ENCODE results near the gene CAPN13.

CAPN13 gene

DNA sequence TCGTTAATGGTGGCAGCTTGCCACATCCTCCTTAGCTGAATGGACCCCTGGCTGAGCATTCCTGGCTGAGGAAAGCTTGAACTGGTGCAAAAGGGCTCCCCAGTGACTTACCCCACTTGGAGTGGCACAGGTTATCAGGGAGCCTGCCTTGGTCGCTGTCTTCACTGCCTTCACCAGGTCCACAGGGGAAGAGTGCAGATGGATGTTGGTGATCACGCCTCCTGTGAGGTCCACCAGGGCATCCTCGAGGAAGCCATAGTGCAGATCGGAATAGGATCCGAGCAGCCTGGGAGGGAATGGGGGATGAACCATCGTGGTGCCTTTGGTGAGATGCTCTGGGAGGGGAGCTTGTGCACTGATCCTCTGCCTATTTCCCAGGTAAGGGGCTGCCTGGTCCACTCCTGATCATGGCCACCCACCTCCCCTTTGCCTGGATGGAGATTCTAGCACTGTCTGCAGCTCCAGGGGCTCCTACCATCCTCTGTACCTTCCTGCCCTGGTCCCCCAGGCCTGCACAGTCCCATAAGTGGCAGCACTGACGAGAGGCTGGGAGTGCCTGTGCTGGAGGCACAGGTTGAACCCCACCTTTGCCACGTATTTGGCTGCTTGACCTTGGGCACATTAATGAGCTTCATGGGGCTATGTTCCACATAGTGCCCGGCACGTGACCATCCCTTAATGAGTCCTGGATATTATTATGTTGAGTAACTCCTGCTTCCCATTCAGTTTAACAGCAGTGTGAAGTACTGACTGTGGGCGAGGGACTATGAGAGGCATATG is 43.0 kb downstream of the CAPN13 start:
- no peak for DNase-seq (ENCODE audit: low spot score)

- DNase-seq (ENCODE audit: low spot score): no peak
Measured at GRCh38 chr2:30763151-30763660, 44.0 kb downstream of the CAPN13 start.

- DNase-seq (ENCODE audit: low spot score): no peak
Measured at GRCh38 chr2:30761226-30761625, 46.0 kb downstream of the CAPN13 start.

DNA sequence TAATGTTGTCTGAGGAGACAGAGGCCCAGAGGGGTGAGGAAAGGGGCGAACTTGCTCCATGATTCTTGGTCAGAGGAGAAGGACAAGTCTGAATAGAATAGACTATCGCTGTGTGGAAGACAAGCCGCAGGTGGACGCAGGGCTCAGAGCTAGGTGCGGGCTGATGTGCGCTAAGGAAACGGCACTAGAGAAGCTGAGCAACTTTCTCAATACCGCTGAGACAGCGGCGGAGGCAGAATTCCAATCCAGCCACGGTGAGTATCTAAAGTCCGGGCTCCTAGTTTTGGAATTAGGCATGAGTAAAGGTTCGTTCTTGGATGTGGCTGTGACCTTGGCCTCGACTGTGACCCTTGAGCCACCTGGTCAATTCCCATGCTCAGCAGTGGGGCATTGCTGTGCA is 47.8 kb downstream of the CAPN13 start:
- no peak for DNase-seq (ENCODE audit: low spot score)

GRCh38 chr2:30758191-30758651 is 49.0 kb downstream of the CAPN13 start:
- no peak for DNase-seq (ENCODE audit: low spot score)

GRCh38 chr2:30757749-30758148 is 49.5 kb downstream of the CAPN13 start:
- no peak for DNase-seq (ENCODE audit: low spot score)

DNA sequence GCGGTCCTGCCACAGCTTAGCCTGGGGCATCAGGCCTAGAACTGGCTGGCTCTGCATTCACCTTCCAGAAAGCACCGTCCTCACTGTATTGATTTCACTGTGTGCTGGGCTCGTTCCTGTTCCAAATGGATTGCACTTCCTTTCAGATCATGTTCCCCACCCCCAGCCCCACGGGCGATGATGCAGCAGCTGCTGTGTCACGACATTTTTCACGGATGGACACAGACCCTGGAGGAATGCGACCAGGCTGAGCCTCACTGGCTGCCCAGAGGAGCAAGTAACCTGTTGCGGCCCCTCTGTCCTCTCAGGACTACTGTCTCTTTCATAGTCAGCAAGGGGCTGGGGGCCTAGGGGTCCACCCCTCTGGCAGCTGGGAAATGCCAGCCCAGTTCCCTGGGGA is 50.3 kb downstream of the CAPN13 start:
- DNase-seq (ENCODE audit: low spot score): no peak

DNA sequence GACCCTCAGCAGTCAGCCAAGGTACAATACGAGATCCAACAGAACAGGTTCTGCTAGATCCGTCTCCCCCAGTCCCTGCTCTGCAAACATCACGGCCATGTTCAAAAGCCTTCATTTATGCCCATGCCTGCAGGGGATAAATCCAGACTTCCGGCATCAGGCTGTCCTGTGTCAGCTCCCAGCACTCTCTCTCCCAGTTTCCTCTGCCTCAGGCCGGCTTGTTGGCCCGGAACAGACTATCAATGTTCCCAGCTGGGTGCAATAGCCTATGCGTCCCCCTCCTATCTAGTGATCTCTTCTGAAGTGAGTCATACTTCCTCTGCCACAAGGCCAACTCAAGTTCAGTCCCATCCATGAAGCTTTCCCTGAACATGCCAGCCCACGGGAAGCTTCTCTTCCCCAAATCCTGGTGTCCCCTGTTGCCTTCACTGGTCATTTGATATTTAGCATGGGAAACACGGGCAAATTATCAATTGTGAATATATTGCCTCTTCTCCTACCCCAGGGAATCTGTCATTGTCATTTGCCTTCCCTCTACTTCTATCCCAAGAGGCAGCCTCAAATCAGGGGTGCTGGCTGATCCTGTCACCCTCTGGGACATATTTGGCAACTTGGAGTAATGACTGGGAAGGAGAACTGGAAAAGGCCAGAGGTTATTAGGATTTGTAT is 51.1 kb downstream of the CAPN13 start:
- DNase-seq (ENCODE audit: low spot score): no peak

DNA sequence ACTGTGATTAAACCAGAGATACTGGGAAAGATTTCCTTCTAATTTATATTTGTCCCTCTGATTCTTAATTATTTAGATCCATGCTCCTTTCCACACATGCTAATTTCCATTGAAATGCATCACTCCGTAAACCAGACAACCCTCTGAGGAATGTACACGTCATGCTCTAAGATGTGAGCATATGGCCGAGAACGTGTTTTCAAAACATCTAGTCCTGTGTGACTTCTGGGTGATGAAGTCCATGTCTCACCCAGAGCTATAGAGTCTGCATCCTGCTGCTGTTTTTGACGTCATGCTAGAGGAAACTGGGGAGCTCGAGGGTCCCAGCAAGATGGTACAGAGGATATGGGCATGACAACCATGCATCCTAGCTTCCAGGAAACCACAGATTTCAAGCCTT is 53.6 kb downstream of the CAPN13 start:
- no peak for DNase-seq (ENCODE audit: low spot score)

- DNase-seq (ENCODE audit: low spot score): no peak
Measured at GRCh38 chr2:30752811-30753210, 54.4 kb downstream of the CAPN13 start.

DNA sequence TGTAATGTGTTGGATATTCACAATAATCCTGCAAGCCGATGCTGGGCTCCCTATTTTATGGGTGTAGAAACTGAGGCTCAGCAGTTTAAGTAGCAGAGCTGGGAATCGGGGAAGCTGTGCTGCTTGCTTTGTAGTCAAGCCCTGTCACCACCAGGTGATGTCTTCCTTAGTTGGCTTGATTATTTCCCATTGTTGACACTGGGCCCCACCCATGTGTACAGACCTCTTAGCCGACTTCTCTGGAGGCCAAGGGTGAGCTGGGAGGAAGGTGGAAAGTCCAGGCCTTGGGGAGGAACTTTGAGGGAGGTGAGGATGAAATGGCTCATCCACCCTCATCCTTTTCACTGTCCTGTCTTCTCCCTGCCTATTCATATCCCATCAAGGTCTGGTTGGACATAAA is 60.0 kb downstream of the CAPN13 start:
- DNase-seq (ENCODE audit: low spot score): no peak

DNA sequence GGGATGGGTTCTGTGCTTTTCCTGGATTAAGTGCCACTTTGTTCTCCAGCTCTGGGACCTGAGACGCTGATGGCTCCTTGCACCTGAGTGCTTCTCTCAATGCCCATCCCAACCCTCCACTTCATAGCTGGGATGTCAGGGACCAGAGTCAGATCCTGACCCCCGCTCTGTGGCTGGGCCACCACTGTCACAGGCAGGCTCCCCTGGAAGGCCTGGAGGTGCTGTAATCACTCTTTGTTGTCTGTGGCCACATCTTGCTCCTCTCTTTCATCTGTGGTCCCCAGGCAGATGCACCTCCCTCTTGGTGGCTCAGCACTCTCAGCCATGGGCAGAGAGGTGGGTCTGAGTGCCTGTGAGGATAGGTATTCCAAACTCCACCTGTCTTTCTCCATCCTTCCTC is 62.4 kb downstream of the CAPN13 start:
- no peak for DNase-seq (ENCODE audit: low spot score)

DNA sequence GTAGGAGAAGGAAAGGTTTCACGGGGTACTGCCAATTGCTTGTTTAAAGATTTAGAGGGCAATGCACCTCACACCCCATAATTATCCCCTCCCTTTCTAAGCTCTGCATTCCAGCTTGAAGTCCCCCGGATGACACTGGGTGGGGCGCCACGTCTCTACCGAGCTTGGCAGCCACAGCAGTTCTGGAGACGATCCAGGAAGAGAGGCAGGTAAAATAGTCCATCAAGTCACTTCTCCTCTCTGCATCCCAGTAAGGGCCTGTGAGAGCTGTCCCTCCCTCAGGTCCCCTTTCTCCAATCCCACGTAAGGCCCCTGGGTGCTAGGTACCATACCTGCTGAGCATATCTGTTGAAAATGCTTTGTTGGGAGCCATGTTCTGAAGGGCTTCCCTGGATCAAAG is 65.7 kb downstream of the CAPN13 start:
- no peak for DNase-seq (ENCODE audit: low spot score)

DNA sequence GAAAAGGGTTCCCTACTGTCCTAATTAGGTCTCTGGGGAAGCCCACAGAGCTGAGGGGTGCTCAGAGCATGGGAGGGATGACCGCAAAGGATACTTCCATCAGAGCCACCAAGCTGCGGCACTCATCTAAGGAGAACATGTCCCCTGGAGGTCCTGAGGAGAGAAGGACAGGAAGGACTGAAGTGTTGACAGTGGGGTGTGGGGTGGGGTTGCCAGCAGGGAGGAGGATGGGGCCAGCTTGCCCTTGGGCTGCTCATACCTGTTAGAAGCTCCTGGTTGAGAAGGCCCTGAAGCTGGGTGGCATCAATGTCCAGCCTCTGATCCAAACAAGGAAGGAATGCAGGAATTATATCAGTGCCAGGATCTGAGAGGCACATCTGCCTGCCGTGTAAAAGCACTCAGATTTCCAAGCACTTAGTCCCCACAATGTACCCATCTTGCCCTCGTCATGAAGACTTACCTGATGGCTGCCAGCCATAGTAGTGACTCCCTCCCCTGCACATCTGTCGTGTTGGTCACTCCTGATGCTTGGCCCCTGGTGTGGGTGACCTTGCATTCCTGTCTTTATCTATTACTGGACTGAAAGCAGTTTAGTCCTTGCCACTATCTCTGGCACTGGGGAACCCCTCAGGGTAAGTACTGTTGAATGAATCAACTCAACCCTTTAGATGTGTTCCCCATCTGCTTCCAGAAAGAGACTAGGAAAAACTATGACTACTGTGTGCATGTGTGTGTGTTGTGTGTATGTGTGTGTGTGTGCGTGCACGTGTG is 68.9 kb downstream of the CAPN13 start:
- DNase-seq (ENCODE audit: low spot score): no peak

DNA sequence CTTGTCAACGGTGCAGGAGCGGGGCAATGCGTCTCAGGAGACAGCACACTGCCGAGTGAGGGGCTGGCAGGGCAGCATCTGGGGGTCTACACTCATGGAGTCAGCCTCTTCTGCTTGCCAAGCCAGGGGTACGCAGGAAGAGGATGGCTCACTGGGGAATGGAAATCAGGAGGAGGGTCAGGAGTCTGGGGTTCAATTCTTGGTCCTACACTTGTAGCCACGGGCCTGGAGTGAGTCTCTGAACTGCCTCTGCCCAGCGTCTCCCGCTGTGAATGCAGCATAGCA is 70.0 kb downstream of the CAPN13 start:
- DNase-seq (ENCODE audit: low spot score): no peak

GRCh38 chr2:30736461-30737325 is 70.6 kb downstream of the CAPN13 start:
- DNase-seq (ENCODE audit: low spot score): no peak

DNA sequence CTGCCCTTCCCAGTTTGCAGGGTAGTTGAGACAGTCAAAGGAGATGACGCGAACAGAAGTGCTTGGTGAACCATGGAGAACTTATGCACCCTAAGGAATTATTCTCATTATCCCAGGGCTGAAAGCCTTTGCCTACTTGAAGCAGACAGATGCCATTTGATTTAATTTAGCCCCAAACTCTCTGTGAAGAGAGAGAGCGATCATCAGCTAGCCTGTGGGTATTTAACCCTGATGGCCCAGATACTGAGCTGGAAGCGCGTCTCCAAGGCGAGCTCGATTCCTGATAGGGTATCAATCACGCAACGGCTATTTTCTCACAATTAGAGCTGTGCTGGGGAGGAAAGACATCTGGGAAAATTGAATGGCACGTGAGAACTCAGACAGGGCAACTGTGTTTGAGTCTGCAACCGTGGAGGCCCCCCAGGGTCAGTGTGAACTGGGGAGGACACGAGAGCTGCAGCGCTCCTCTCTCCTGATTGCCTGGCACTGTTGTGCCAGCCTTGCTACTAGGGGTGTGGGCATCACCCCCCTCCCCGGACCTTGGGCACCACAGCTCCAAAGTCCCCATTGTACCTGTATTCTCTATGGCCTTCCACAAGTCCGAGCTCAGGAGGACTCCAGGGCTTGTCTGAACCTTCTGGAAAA is 73.2 kb downstream of the CAPN13 start:
- DNase-seq (ENCODE audit: low spot score): no peak

DNA sequence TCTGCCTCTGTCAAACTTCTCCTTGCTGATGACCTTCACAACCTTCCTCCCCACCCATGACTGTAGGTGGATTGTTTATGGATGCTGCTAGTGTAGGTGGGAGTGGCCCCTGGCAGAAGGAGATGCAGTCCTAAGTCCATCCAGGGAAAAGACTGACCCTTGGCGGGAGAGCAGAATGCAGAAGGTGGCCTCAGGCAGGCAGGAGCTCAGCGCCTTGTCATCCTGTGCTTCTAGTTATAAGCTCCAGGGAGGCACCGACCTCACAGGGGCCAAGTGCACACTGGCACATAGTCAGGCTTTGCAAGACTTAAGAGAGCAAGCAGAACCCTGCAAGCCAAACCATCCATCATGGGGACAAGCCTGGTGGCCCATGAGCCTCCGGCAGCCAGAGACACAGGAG is 74.4 kb downstream of the CAPN13 start:
- no peak for DNase-seq (ENCODE audit: low spot score)

DNA sequence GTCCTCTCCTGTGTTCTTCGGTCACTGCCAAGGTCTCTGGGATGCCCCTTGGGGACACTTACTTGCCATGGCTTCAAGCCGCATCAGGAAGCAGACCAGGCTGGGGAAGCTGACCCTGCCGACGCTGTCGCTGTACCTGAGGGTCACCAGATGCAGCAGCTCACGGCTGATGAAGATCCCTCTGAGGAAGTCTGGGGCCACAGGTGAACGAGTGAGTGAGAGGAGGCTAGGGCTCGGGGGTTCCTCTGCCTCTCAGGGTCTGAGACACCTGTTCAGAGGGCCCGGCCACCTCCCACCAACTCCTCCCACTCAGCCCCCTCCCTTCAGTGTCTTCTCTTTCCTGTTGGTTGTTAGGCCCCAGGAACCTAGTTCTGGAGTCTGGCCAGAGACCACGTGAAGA is 74.9 kb downstream of the CAPN13 start:
- DNase-seq (ENCODE audit: low spot score): no peak

GRCh38 chr2:30731706-30732105 is 75.5 kb downstream of the CAPN13 start:
- DNase-seq (ENCODE audit: low spot score): no peak
